Kidney glomerular epithelial cell (primary cell): Measurements from ENCODE around the gene MYT1.
"Not testable (repeated sequence)": the region's sequence is repeated elsewhere in the genome, so short reads cannot be mapped to it uniquely, and the experiment has no call there.

ENCODE experiments used
- DNase-seq: peaks from one replicate; lab custom pipeline; 2025; lab: John Stamatoyannopoulos, UW

Gene MYT1

DNA sequence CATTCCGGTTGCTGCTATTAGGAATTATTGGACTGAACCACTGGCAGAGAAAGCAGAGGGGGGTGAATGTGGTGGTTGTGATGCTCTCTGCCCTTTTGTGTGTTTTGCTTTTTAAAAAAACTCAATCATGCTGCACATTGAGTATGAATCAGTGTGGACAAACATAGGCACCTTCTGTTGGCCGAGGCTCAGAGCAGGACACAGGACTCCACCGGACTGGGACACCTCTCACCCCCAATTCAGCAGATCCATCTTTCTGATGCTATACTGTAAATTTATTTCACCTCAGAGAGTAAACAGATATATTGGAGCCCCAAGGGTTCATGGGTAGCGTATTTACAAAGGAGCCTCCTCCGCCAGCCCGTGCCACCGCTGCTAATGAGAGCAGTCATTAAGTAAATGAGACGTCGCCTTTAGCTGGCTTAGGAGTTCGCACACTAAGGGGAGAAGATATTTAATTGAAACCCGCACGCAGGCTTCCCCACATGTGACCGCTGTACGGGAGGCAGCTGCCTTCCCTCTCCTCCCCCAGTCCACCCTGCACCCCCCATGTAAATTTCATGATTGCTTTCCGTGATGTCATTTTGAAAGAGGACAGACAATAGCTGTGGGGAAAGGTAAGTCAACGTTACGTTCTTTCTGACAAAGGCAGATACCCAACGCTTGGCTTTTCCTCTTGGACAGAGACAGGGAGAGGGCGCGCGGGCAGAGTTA lies at the start of gene MYT1:
MYT1 (plus strand) TSS at position 330 of the 714 bp plus-strand sequence. CDS start 34,410 bp downstream, outside the sequence.
- no peak for DNase-seq

DNA sequence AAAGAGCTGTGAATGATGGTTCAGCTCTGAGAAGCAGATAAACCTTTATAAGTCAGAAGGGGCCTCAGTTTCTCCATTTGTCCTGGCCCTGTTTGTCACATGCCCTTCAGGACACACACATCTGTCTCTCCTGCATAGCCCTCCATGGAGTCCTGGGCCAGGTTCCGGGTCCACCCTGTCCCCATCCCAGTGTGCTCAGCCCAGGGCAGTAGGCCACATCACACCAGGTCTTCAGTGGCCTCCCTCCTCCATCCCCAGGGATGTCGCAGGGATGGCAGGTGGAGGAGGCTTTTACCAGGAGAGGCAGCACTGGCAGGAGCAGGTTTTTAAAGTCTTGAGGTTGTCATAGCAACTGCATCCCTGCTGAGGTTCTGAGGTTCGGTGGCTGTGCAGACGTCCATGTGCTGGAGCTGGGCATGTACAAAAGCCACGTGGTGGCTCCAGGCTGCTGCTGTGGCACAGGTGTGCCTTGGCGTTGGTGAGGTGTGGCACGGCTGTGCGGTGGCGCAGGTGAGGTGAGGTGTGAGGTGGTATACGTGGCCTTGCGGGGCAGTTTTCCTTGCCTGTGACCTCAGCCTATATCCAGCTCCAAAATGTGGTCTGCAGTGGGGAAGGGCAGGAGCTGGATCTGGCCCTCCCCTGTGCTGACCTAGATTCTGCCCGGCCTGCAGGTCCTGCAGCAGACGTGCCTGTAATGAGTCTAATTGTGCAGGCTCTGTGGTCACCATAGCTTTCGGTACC lies 48.9 kb upstream of the MYT1 start:
- DNase-seq, result no peak

DNA sequence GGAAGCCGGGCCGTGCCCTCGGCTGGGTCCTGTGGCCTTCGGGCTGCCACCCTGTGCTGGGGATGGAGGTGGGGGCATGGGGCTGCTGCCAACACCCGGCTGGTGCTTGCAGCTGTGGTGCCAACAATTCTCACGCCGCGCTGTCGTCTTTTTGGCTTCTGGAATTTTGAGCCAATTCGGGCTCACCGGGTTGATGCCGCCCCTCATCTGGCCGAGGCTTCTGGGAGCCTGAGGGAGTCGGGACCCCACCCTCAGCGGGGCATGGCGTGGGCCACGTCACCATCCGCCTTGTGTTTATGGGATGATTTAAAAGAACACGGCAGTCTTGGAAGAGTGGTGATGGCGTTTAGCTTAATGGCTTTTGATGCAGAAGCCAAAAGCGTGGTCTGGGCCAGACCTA lies 48.2 kb upstream of the MYT1 start:
- DNase-seq, result no peak

DNA sequence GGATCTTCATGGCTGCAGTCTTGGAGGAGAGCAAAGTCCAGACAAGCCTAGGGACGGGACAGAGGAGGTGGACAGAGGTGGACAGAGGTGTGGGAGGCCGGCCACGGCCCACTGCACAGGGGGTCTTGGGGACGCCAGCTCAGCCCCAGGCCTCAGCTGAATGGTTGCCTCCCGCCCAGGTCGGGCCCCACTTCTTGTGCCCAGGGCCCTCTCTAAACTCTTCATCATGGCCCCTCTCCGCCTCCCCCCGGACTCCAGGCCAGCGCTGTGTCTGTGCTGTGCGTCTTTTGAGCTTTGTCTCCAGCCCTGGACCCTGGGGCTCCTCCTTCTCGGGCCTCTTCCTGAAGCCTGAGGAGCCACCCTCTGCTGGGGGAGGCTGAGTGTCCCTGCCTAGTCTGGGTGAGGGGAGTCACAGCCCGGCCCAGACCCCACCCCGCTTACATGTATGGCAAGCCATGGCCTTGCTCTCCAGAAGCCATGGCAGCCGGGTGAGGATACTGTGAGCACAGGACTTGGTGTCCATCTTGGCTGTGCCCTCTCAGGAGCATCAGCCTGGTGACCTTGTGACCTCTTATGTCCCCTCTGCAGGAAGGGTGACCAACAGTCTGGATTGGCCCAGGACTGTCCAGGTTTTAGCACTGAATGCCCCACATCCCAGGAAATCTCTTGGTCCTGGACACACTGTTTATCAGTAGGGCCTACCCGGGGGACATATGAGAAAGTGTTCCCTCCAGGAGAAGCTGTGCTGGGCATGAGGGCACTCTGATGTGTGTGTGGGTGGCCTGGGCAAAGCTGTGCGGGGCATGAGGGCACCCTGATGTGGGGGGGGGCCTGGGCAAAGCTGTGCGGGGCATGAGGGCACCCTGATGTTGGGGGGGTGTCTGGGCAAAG lies 47.5 kb upstream of the MYT1 start:
- no peak for DNase-seq

DNA sequence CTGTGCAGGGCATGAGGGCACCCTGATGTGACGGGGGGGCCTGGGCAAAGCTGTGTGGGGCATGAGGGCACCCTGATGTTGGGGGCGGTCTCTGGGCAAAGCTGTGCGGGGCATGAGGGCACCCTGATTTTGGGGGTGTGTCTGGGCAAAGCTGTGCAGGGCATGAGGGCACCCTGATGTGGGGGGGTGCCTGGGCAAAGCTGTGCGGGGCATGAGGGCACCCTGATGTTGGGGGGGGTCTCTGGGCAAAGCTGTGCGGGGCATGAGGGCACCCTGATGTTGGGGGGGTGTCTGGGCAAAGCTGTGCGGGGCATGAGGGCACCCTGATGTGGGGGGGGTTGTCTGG lies 46.8 kb upstream of the MYT1 start:
- DNase-seq, result not testable (repeated sequence)

DNA sequence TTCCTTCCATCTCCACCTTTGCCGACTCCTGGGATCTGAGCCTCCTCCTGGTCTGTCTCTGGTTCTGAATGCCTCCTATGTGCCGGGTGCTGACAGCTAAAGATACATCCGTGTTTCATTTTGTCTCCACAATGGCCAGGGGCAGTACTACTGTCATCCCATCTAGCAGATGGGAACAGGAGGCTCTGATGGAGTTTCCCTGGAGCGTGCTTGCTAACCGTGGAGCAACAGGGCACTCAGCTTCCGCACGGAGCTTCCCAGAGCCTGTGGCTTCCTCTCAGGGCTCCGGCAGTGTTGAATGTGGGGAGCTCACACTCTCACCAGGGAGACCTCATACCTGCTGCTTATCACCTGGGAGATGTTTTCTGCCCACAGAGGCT lies 45.0 kb upstream of the MYT1 start:
- DNase-seq, result no peak

DNA sequence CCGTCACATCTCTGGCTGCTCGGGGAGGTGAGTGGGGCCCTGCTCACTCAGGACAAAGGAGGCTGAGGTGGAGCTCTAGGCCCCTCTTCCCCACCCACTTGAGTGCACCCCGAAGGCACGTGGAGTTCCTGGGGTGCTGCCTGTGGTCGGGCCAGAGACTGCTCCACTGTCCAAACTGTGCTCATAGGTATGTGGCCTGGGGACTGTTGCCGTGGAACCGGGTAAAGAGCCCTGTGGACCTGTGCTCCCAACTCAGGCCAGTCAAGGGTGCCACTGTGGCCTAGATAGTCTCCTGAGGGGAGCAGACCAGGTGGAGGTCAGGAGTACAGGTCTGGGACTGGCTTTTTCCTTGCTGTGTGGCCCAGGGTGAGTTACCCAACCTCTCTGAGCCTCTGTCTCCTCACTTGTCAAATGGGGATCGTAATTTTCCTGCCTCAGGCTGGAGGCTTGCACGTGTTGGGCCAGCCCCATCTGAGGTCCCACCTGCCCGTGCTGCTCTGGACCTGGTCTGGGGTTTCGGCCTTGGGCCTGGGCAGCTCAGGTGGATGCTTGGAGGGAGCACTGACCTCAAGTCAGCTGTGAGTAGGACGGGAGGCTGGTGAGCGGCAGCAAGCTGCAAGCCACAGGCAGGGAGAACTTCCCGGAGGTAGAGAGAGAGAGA lies 44.4 kb upstream of the MYT1 start:
- DNase-seq, result no peak

DNA sequence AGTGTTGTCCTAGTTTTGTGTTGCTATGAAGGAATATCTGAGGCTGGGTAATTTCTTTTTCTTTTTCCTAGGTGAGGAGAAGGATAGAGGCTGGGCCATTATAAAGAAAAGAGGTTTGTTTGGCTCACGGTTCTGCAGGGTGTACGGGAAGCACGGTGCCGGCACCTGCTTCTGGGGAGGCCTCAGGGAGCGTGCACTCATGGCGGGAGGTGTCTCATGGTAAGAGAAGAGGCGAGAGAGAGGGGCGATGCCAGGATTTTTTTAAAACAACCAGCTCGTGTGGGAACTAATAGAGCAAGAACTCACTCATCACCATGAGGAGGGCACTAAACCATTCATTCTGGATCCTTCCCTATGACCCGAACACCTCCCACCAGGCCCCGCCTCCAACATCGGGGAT lies 42.7 kb upstream of the MYT1 start:
- DNase-seq, result no peak

DNA sequence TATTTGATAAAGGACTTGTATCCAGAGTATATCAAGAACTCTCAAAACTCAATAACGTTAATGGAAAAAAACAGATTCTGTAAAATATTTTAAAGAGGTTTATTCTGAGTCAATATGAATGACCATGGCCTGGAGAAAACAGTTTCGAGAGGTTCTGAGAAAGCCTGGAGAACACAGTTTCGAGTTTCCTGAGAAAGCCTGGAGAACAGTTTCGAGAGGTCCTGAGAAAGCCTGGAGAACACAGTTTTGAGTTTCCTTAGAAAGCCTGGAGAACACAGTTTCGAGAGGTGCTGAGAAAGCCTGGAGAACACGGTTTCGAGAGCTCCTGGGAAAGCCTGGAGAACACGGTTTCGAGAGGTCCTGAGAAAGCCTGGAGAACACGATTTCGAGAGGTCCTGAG lies 41.3 kb upstream of the MYT1 start:
- DNase-seq, result not testable (repeated sequence)

DNA sequence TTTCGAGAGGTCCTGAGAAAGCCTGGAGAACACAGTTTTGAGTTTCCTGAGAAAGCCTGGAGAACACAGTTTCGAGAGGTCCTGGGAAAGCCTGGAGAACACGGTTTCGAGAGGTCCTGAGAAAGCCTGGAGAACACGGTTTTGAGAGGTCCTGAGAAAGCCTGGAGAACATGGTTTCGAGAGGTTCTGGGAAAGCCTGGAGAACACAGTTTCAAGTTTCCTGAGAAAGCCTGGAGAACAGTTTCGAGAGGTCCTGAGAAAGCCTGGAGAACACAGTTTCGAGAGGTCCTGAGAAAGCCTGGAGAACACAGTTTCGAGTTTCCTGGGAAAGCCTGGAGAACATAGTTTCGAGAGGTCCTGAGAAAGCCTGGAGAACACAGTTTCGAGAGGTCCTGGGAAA lies 40.7 kb upstream of the MYT1 start:
- DNase-seq, result not testable (repeated sequence)

DNA sequence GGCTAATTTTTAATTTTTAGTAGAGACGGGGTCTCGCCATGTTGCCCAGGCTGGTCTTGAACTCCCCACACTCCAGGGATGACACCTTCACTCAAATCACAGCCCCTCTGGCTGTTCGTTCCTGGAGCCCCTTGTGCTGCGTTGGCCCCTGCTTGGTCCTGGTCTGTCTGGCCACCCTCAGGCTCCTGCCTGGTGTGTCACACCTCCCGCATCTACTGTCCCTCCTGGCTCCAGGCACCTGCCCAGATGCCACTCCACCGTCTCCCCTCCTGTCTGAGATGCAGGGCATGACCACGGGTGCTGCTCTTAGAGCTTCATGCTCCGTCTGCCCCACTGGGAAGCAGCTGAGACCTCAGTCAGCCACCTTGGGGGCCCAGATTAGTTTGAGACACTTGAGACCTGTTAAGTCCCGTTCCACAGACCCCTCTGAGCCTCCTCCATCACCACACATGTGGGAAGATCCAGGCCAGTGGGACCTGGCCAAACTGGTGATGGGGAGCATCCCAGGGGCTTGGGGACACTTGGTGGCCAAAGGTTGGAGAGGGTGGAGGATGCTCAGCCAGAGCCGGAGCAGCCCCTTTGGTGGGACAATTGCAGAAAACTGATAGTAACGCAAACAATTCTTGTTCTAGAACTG lies 35.0 kb upstream of the MYT1 start:
- no peak for DNase-seq

DNA sequence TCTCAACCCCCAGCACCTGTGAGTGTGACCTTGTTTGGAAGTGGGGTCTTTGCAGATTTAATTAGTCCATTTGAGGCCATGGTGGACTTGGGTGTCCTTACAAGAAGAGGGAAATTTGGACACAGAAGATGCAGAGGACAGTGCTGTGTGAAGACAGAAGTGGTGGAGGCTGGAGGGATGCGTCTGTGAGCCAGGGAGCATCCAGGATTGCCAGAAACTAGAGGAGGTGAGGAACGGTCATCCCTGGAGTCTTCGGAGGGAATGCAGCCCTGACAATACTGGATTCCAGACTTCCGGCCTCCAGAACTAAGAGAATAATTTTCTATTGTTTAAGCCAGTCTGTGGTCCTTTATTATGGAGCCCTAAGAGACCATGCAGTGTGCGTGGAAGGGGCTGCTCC lies 34.0 kb upstream of the MYT1 start:
- DNase-seq, result no peak

DNA sequence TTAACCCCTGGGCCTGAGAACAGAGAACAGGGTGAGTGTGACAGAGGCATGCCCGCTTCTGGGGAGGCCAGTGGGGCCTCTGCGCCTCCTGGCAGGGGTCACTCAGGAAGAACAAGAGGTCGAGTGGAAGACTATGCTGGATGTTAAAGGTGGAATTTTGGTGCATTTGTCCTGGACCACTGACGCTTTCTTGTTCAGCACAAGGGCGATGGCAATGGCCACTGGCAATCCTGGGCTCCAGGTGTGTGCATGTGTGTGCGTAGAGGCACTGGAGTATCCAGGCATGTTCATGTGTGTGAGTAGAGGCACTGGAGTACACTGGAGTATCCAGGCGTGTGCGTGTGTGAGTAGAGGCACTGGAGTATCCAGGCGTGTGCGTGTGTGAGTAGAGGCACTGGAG lies 33.4 kb upstream of the MYT1 start:
- no peak for DNase-seq

DNA sequence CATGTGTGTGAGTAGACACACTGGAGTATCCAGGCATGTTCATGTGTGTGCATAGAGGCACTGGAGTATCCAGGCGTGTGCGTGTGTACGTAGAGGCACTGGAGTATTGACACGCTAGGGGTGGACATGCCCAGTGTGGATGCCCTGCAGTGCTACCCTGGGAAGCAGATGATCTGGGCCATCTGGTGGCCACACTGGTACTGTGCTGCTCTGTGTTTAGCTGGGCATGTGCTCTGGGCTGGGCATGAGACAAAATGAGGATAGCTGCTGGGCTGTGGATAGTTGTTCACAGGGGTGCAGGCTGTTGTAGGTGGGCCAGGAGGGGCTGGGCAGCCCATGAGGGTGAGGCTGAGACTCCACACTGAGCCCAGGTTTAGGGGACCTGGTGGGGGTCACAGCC lies 32.8 kb upstream of the MYT1 start:
- DNase-seq, result no peak

DNA sequence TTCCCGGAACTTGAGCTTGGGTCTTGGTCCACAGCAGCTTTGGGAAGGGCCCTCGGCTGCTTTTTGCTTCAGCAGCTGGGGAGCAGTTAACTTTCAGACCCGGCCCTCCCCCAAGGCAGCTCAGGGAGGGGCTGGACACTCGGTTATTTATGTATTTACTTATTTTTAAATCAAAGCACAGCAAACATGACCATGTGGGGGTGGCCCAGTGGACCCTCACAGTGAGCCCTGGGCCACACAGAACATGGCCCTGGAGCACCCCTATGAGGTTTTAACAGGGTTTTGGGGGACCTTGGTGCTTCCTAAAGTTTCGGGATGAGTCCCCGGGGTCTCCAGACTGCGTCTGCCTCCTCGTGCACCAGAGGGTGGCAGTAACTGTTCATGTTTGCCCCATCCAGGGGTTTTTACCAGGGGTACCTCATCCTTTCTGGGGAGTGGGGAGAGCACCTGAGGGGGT lies 30.3 kb upstream of the MYT1 start:
- no peak for DNase-seq

DNA sequence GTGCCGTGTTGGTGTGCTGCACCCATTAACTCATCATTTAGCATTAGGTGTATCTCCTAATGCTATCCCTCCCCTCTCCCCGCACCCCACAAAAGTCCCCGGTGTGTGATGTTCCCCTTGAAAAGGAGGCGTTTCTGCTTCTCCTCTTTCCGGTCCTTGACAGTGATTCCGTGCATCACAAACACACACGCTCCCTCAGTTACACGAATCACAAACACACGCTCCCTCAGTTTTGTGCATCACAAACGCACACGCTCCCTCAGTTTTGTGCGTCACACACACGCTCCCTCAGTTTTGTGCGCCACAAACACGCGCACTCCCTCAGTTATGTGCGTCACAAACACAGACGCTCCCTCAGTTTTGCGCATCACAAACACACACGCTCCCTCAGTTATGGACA lies 29.5 kb upstream of the MYT1 start:
- not testable (repeated sequence) for DNase-seq

DNA sequence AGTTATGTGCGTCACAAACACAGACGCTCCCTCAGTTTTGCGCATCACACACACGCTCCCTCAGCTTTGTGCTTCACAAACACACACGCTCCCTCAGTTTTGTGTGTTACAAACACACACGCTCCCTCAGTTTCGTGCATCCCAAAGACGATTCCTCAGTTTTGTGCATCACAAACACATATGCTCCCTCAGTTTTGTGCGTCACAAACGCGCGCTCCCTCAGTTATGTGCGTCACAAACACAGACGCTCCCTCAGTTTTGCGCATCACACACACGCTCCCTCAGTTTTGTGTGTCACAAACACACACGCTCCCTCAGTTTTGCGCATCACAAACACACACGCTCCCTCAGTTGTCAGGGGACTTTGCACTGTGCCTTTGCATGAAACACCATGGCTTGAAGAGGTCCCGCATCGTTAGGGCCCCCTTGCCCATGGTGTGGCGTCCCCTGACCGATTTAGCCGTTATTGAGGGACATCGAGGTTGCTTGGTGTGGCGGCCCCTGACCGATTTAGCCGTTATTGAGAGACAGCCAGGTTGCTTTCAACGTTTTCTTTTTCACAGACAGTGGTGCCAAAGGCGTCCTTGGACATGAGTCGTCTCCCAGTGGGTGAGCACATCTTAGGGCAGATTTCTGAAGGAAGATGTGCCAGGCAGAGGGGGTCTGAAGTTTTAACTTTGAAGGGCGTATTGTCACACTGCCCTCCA lies 28.1 kb upstream of the MYT1 start:
- no peak for DNase-seq

DNA sequence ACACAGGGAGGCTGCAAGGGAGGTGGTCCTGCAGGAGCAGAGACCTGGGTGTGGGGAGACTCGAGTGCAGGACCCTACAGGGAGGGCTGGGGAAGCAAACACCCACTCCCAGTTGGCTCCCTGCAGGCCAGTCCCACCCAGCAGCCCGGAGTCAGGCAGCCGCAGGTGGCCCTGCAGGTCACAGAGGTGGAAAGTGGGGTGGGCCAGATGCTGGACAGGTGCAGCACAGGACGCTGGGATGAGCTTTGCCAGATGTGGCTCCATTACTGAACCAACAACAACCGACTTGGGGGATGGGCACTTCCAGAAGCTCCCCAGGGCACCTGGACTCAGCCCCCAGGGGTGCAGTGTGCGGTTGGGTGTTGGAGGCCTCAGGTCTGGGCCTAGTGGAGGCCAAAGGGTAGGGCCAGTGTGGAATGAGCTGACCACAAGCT lies 26.6 kb upstream of the MYT1 start:
- DNase-seq, result no peak

DNA sequence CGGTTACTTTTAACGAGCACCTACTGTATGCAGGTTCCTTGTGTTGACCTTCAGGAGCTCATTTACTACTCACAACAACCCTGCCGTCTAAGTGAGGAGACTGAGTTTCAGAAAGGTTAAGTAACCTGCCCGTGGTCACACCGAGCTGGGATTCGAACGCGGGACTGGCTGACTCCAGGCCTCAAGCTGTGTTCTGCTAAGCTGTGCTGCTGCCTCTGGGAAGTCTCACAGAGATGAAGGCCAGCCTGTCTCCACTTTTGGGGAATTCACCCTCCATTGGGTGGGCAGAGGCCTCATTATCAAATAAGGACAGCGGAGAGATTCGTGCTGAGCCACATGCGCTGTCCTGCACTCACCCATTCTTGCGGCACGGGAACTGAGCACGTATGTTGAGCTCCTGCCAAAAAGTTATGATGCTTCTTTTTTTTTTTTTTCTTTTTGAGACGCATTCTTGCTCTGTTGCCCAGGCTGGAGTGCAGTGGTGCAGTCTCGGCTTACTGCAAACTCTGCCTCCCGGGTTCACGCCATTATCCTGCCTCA lies 25.9 kb upstream of the MYT1 start:
- DNase-seq, result no peak

DNA sequence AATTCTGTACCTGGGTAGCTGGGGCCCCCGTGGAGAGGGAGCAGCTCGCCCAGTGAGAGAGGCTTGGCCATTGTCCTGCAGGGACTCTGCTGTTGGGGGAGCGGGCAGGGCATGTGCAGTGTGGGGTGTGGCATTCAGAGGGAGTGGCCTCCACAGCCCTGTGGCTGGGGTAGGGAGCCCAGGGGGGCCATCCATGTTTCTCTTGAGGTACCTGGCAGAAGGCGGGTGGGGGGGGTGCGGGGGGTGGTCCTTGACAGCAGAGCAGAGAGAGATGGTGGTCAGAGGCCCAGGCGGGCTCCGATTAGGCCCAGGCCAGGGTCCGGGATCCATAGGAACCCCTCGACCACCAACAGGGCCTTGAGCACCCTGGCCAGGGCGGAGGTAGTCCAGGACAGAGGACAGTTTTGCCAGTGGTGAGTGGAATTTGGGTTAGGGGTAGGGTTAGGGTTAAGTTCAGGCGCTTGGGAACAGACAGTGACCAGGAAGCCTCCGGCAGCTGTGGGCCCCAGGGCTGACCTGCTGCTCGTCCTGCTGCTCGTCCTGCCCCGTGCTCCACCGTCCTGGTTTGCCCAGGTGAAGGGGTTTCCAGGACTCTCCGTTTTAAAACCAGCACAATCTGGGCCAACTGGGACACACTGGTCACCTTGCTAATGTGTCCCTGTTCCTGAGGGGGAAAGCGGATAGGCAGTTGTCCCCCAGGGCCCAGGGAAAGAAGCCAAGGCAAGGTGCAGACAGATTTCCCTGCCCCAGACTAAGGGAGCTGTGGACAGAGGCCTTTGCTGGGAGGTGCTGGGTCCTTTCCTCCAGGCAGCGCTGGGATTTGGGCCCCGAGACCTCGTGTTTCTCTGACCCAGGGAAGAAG lies 24.8 kb upstream of the MYT1 start:
- DNase-seq, result no peak
